B cell (primary cell): ENCODE measurements around the gene BTG2.

Source experiments
- CTCF ChIP-seq: fragments of 200-600 bp; IDR thresholded peaks from one replicate; pipeline ENCODE4 v1.8.0; 2022; ENCODE audit warnings: antibody characterized with exemption, mild to moderate bottlenecking
- EZH2 ChIP-seq: IDR thresholded peaks from 2 replicates; pipeline ENCODE4 v1.6.1; 2012; ENCODE audit warnings: borderline replicate concordance, low read depth, mild to moderate bottlenecking, moderate library complexity, low read length; ENCODE audit not compliant: insufficient read depth, poor library complexity, severe bottlenecking

GRCh38 chr1:203343956-203344754 lies 38.8 kb downstream of the BTG2 start:
- no peak for TF ChIP-seq CTCF
- TF ChIP-seq EZH2: no peak
